K562 (cell line): ENCODE results near the gene TCF3.

ENCODE experiments used
- ARNT ChIP-seq, 2 experiments: fragments of 450-650 bp; IDR thresholded peaks; 2 replicates each; pipeline ENCODE4 v1.6.1; 2016; ENCODE audit warnings: mild to moderate bottlenecking in 1 of 2
- CBFB ChIP-seq: sonication (generic); formaldehyde crosslinking; IDR thresholded peaks from 2 replicates; pipeline ENCODE4 v1.4.0; 2020; ENCODE audit warnings: mild to moderate bottlenecking, missing genetic modification reagents
- CBX1 ChIP-seq: sonication (generic); IDR thresholded peaks from 2 replicates; pipeline ENCODE4 v1.6.1; 2016; ENCODE audit warnings: antibody characterized with exemption, low read depth, mild to moderate bottlenecking
- EP300 ChIP-seq: IDR thresholded peaks from 2 replicates; pipeline ENCODE4 v1.6.1; 2012; ENCODE audit warnings: low read length, improper control_type of control experiment
- FOS ChIP-seq: IDR thresholded peaks from 3 replicates; pipeline ENCODE4 v1.6.1; 2011; ENCODE audit not compliant: insufficient read length; ENCODE audit errors: extremely low read depth
- PCBP2 ChIP-seq: fragments of 200-400 bp; formaldehyde crosslinking; IDR thresholded peaks from 2 replicates; pipeline ENCODE4 v1.6.1; 2018; ENCODE audit warnings: low read length, low read depth, mild to moderate bottlenecking, moderate library complexity; ENCODE audit not compliant: poor library complexity, severe bottlenecking
- POLR2A ChIP-seq: fragments of 450-650 bp; conservative IDR thresholded peaks from 2 replicates; pipeline ENCODE4 v1.6.1; 2016
- POLR3A ChIP-seq: IDR thresholded peaks from 2 replicates; pipeline ENCODE4 v1.6.1; 2011; ENCODE audit warnings: borderline replicate concordance, mild to moderate bottlenecking, moderate library complexity; ENCODE audit not compliant: insufficient read length, insufficient read depth; ENCODE audit errors: extremely low read depth
- ZNF696 ChIP-seq: fragments of 250-450 bp; sonication (Bioruptor Pico); conservative IDR thresholded peaks from 2 replicates; pipeline ENCODE4 v1.4.0; 2020; ENCODE audit warnings: mild to moderate bottlenecking, moderate library complexity
- TF ChIP-seq, protein P1 (sequence below): fragments of 450-650 bp; formaldehyde crosslinking; IDR thresholded peaks from 2 replicates; pipeline ENCODE4 v1.4.0; 2020; ENCODE audit warnings: mild to moderate bottlenecking, moderate library complexity
- TF ChIP-seq, protein P2 (sequence below): fragments of 450-650 bp; IDR thresholded peaks from 2 replicates; pipeline ENCODE4 v1.6.1; 2017; ENCODE audit warnings: antibody characterized with exemption, mild to moderate bottlenecking
- TF ChIP-seq, protein P3 (sequence below), 3 experiments: IDR thresholded peaks in 2 of 3; conservative IDR thresholded peaks in 1 of 3; 2 replicates each; pipeline ENCODE4 v1.5.1; 2011 to 2012; ENCODE audit warnings: low read length in 3 of 3, mild to moderate bottlenecking in 3 of 3, control low read depth in 2 of 3, improper control_type of control experiment in 1 of 3, inconsistent platforms in 1 of 3, low read depth in 1 of 3, mixed read lengths in 1 of 3, moderate library complexity in 1 of 3; ENCODE audit not compliant: insufficient read depth in 2 of 3
- TF ChIP-seq, protein P4 (sequence below): fragments of 450-650 bp; formaldehyde crosslinking; IDR thresholded peaks from 2 replicates; pipeline ENCODE4 v1.4.0; 2022; ENCODE audit warnings: missing genetic modification characterization

DNA sequence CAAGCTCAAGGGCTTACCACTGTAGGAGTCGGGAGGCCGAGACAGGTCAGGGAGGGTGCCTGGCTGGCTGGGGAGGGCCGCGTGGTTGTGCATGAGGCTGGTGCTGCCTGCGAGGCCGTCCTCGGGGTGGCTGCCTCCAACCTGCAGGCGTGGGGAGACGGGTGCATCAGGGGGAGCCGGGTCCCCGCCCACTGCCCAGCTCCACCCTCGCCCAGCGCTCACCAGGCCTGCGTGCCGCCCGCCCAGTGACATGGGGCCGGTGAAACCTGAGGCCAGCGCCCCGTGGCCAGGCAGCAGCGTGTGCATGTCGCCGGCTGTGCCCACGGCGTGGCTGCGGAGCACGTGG lies 33.3 kb downstream of the TCF3 start:
- TF ChIP-seq, protein P1, sequence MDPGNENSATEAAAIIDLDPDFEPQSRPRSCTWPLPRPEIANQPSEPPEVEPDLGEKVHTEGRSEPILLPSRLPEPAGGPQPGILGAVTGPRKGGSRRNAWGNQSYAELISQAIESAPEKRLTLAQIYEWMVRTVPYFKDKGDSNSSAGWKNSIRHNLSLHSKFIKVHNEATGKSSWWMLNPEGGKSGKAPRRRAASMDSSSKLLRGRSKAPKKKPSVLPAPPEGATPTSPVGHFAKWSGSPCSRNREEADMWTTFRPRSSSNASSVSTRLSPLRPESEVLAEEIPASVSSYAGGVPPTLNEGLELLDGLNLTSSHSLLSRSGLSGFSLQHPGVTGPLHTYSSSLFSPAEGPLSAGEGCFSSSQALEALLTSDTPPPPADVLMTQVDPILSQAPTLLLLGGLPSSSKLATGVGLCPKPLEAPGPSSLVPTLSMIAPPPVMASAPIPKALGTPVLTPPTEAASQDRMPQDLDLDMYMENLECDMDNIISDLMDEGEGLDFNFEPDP (CRISPR knock-in tag) = no peak
- TF ChIP-seq POLR2A (no peak), POLR3A (no peak), EP300 (no peak), PCBP2 (no peak), CBX1 (no peak), FOS (no peak), ZNF696 (no peak), ARNT (IDR thresholded peaks at IDR 0.05) (no peak), CBFB (CRISPR knock-in tag) (no peak)
- TF ChIP-seq, protein P2, sequence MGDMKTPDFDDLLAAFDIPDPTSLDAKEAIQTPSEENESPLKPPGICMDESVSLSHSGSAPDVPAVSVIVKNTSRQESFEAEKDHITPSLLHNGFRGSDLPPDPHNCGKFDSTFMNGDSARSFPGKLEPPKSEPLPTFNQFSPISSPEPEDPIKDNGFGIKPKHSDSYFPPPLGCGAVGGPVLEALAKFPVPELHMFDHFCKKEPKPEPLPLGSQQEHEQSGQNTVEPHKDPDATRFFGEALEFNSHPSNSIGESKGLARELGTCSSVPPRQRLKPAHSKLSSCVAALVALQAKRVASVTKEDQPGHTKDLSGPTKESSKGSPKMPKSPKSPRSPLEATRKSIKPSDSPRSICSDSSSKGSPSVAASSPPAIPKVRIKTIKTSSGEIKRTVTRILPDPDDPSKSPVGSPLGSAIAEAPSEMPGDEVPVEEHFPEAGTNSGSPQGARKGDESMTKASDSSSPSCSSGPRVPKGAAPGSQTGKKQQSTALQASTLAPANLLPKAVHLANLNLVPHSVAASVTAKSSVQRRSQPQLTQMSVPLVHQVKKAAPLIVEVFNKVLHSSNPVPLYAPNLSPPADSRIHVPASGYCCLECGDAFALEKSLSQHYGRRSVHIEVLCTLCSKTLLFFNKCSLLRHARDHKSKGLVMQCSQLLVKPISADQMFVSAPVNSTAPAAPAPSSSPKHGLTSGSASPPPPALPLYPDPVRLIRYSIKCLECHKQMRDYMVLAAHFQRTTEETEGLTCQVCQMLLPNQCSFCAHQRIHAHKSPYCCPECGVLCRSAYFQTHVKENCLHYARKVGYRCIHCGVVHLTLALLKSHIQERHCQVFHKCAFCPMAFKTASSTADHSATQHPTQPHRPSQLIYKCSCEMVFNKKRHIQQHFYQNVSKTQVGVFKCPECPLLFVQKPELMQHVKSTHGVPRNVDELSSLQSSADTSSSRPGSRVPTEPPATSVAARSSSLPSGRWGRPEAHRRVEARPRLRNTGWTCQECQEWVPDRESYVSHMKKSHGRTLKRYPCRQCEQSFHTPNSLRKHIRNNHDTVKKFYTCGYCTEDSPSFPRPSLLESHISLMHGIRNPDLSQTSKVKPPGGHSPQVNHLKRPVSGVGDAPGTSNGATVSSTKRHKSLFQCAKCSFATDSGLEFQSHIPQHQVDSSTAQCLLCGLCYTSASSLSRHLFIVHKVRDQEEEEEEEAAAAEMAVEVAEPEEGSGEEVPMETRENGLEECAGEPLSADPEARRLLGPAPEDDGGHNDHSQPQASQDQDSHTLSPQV = no peak
- TF ChIP-seq, protein P3, sequence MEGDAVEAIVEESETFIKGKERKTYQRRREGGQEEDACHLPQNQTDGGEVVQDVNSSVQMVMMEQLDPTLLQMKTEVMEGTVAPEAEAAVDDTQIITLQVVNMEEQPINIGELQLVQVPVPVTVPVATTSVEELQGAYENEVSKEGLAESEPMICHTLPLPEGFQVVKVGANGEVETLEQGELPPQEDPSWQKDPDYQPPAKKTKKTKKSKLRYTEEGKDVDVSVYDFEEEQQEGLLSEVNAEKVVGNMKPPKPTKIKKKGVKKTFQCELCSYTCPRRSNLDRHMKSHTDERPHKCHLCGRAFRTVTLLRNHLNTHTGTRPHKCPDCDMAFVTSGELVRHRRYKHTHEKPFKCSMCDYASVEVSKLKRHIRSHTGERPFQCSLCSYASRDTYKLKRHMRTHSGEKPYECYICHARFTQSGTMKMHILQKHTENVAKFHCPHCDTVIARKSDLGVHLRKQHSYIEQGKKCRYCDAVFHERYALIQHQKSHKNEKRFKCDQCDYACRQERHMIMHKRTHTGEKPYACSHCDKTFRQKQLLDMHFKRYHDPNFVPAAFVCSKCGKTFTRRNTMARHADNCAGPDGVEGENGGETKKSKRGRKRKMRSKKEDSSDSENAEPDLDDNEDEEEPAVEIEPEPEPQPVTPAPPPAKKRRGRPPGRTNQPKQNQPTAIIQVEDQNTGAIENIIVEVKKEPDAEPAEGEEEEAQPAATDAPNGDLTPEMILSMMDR (IDR thresholded peaks at IDR 0.05 in 2 of 3, conservative IDR thresholded peaks at IDR 0.05 in 1 of 3; ENCODE audit: insufficient read depth in 2 of 3, low read depth in 1 of 3, low read length in 3 of 3) = no peak
- TF ChIP-seq, protein P4, sequence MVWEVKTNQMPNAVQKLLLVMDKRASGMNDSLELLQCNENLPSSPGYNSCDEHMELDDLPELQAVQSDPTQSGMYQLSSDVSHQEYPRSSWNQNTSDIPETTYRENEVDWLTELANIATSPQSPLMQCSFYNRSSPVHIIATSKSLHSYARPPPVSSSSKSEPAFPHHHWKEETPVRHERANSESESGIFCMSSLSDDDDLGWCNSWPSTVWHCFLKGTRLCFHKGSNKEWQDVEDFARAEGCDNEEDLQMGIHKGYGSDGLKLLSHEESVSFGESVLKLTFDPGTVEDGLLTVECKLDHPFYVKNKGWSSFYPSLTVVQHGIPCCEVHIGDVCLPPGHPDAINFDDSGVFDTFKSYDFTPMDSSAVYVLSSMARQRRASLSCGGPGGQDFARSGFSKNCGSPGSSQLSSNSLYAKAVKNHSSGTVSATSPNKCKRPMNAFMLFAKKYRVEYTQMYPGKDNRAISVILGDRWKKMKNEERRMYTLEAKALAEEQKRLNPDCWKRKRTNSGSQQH = no peak
